Colon (tissue), 2 donors: ENCODE data around the gene TPX2.

Experiments
- FAIRE-seq: peaks from 2 replicates; lab custom pipeline; 2012; peaks lifted over from hg19 to GRCh38; lab: Jason Lieb, UNC
- donor health status: control.
- donor health status: control.

The TPX2 gene

GRCh38 chr20:31760519-31761240 lies 21.6 kb downstream of the TPX2 start:
- no peak for FAIRE-seq

GRCh38 chr20:31764641-31765305 lies 25.7 kb downstream of the TPX2 start:
- FAIRE-seq: no peak

- no peak for FAIRE-seq
Measured at GRCh38 chr20:31767805-31768204, 28.7 kb downstream of the TPX2 start.

- no peak for FAIRE-seq
Measured at GRCh38 chr20:31769681-31770080, 30.6 kb downstream of the TPX2 start.

GRCh38 chr20:31770243-31770642 lies 31.2 kb downstream of the TPX2 start:
- FAIRE-seq: no peak

GRCh38 chr20:31774408-31774807 lies 35.3 kb downstream of the TPX2 start:
- FAIRE-seq: no peak

GRCh38 chr20:31780839-31781238 lies 41.7 kb downstream of the TPX2 start:
- FAIRE-seq: no peak

- FAIRE-seq: no peak
Measured at GRCh38 chr20:31781945-31782344, 42.9 kb downstream of the TPX2 start.

- FAIRE-seq: no peak
Measured at GRCh38 chr20:31784354-31785044, 45.4 kb downstream of the TPX2 start.

GRCh38 chr20:31785089-31785488 lies 46.0 kb downstream of the TPX2 start:
- FAIRE-seq: no peak

- FAIRE-seq: no peak
Measured at GRCh38 chr20:31788578-31788977, 49.5 kb downstream of the TPX2 start.

GRCh38 chr20:31790401-31790800 lies 51.3 kb downstream of the TPX2 start:
- FAIRE-seq: no peak

GRCh38 chr20:31797364-31797763 lies 58.3 kb downstream of the TPX2 start:
- no peak for FAIRE-seq

- no peak for FAIRE-seq
Measured at GRCh38 chr20:31801508-31801907, 62.4 kb downstream of the TPX2 start.

GRCh38 chr20:31803552-31804291 lies 64.6 kb downstream of the TPX2 start:
- no peak for FAIRE-seq

- FAIRE-seq: no peak
Measured at GRCh38 chr20:31806564-31807355, 67.7 kb downstream of the TPX2 start.

- no peak for FAIRE-seq
Measured at GRCh38 chr20:31808481-31808880, 69.4 kb downstream of the TPX2 start.

GRCh38 chr20:31809661-31810060 lies 70.6 kb downstream of the TPX2 start:
- no peak for FAIRE-seq

GRCh38 chr20:31811198-31811597 lies 72.1 kb downstream of the TPX2 start:
- no peak for FAIRE-seq

GRCh38 chr20:31811796-31812728 lies 73.0 kb downstream of the TPX2 start:
- no peak for FAIRE-seq

- no peak for FAIRE-seq
Measured at GRCh38 chr20:31813611-31814010, 74.5 kb downstream of the TPX2 start.
